Measurements from ENCODE around the gene ALDH3A2.
A peak's percentile ranks its signal among the peaks of the same experiment; 100 is the strongest.
"Not testable (repeated sequence)": the region's sequence is repeated elsewhere in the genome, so short reads cannot be mapped to it uniquely, and the experiment has no call there.

The ALDH3A2 gene

DNA sequence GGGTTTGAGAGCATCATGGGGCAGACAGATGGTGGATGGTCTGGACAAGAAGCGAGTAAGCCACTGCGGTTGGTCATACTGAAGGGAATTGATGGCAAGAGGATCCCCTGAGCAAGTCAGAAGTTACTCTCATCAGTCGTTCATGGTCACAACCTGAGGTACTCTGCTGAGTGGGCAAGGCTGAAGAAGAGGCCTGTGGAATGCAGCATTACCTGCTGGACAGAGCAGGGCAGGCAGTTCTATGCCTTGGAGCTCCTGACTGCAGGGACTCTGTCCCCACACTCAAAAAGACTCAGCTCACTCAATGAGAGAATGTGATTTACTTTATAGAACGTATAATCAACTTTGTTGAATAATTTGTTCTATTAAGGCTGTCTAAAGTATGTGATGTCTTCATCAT is 28.3 kb downstream of the ALDH3A2 start:
- DNase-seq: no peak

DNA sequence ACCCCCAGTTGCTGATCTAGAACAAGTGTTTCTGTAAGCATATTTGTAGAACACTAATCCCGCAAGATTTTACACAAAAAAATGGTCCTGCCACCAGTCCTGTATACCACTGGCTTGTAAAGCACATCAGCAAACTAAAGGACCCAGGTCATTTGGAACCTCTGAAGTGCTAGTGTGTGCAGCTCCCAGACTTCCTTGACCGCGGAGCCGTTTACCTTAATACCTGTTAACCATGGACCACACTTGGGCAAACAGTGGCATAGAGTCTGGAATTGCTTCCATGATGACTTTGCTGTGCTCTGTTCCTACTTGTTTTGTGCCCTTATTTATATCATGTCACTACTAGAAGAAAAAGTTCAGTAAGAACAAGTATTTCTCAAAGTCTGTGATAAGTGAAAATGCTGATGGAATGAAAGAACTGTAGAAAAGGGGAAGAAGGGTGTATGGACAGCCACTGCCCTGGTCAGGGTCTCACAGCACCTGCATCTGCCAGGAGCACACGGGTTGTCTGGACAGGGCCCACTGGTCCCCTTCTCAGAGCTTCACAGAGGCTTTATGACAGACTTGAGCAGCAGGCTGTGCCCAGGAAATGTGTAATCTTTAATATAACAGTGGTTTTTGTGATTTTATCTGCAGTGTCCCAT is 29.3 kb downstream of the ALDH3A2 start:
- no peak for DNase-seq

DNA sequence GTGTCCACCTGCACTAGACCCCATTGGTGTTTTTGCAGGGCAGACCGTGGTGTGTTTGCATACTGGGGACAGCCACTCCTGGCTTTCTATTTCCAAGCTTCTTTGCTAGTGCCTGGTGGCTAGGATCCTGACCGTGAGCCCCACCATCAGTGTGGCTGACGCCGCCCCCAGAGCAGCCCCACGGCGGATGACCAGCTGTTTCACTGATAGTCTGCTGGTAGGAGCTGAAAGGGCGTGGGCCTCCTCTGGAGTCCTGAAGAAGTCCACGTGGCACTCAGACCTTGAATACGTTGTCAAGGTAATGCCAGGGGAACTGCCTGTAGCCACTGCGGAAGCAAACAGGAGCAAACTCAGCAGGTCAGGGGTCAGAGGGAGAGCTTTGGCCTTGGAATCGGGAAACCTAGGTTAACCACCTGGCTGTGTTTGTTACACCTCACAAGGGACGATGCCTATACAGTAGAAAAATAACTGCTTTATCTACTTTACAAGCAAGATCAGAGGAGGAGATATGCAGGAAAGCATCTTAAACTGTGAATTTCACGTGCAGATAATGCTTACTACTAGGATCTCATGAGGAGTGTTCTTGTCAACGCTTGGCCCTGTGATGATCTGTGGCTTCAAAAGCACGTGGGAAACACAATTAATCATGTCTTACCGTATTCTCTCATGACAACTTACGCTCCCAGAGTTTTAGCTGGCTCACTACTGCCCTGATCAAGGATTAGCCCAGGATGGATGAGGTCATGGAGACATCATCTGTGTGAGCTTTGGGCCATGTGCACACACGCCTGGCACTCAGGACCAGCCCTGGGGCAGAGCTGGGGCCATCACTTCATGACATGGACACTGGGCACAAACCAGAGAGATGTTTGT is 30.3 kb downstream of the ALDH3A2 start:
- DNase-seq: no peak

DNA sequence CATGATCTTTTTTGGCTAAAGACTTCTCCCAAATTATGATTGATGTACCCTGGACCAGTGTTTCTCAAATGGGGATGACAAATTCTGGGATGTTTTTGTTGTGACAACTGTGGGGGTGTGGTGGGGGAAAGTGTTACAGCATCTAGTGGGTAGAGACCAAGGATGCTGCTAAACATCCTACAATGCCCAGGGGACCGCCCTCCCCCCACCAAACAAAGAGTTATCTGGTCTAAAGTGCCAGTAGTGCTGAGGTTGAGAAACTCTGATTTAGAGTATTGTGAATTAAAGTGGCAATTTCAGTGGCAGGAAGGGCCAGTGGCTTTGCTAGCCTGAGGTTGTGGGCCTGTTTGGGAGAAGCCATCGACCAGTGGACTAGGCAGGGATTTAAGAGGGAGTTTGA is 34.6 kb downstream of the ALDH3A2 start:
- no peak for DNase-seq

DNA sequence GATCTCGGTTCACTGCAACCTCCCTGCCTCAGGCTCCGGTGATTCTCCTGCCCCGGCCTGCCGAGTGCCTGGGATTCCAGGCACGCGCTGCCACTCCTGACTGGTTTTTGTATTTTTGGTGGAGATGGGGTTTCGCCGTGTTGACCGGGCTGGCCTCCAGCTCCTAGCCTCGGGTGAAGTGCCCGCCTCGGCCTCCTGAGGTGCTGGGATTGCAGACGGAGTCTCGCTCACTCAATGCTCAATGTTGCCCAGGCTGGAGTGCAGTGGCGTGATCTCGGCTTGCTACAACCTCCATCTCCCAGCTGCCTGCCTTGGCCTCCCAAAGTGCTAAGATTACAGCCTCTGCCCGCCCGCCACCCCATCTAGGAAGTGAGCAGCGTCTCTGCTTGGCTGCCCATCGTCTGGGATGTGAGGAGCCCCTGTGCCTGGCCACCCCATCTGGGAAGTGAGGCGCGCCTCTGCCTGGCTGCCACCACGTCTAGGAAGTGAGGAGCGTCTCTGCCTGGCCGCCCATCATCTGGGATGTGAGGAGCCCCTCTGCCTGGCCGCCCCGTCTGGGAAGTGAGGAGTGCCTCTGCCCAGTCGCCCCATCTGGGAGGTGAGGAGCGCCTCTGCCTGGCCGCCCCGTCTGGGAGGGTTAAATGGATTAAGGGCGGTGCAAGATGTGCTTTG is 36.5 kb downstream of the ALDH3A2 start:
- not testable (repeated sequence) for DNase-seq

DNA sequence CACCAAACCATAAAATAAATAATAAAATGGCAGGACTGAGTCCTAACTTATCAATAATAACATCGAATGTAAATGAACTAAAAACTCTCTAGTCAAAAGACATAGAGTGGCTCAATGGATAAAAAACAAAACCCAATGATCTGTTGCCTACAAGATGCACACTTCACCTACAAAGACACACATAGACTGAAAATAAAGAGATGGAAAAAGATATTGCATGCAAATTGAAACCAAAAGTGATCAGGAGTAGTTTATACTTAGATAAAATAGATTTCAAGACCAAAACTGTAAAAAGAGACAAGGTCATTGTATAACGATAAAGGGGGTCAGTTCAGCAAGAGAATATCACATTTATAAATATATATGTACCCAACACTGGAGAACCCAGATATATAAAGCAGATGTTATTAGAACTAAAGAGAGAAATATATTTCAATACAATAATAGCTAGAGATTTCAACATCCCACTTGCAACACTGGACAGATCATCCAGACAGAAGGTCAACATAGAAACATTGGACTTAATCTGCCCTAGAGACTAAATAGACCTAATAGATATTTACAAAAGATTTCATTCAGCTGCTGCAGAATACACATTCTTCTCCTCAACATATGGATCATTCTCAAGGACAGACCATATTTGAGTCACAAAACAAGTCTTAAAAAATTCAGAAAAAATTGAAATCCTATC is 38.0 kb downstream of the ALDH3A2 start:
- no peak for DNase-seq

DNA sequence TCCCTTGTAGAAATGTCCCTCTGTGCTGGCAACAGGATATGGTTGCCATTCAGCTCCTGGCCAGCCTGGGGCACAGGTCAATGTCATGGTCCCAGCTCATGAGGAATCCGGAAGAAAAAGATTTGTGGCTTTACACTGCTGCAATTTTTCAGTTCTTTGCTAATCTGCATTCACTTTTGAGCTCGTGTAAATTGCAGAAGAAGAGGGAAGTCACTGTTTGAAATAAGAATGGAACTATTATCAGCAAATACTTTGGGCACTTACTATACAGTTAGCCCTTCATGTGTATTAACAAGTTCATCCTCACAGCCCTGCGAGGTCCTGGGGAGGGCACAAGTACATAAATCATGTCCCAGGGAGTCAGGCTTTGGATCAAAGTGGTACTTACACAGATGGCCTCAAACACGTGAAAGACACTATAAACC is 53.7 kb downstream of the ALDH3A2 start:
- peak; percentile 56 for DNase-seq

DNA sequence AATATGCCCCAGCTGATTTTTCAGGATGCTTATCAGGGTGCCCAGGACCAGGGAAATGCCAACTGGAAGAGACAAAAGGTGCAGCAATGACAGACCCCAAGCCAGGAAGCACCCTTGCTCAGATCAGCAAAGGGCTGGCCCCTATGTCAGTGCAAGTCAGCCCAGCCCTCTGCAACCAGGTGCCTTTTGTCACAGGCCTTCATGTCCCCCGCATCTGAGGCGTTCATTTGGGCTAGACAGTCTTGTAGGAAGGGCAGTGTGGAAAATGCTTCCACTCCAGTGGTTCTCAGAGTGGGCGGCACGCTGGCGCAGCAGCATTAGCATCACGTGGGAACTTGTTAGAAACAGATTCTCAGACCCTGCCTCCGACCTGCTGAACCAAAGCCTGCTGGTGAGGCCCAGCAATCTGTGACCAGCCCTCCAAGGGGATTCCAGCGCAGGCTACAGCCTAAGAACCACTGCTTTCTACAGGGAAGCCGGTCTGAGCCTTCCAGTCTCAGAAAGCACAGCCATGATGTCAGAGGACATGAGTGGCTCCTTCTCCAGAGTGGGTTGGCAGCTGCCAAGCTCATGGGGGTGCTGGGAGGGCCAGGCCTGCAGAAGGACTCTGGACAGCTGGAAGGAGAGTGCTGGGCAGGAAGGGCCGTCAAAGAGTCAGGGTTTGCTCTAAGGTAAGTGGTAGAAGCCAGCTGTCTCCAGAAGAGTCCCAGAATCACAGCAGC is 54.7 kb downstream of the ALDH3A2 start:
- DNase-seq: peak; percentile 70

DNA sequence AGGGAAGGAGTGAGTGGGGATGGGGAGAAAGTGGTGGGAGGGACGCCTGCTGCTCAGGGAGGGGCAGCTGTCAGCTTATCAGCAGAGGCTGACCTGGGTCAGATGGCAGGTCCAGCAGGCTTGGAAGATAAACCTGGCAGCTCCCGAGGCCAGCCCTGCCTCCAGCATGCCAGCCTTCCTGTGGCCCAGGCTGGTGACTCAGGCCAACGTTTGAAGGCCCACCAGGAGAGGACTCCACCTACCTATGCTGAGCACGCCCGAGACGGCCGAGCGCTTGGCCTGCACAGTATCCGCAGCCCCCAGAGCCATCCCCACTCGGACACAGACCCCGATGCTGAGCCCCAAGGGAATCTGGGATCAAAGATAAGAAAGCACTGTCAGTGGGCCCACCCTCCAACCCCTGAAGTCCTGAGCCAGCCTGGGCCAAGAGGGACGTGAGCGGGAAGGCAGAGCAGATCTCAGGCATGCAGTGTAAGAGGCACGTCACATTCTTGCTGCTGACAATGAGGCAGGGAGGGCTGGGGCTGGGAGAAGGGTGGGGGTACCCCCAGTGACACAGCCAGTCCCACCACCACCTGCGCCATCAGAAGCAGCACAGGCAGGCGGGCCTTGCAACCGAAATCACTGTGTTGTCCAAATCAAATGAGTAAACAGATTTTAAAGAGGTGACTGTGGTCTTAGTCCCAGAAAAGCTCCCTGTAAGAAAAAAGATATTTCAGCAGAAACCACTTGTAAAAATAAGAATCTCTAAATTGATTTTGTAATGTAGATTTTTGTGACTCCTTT is 55.5 kb downstream of the ALDH3A2 start:
- peak; percentile 59 for DNase-seq

DNA sequence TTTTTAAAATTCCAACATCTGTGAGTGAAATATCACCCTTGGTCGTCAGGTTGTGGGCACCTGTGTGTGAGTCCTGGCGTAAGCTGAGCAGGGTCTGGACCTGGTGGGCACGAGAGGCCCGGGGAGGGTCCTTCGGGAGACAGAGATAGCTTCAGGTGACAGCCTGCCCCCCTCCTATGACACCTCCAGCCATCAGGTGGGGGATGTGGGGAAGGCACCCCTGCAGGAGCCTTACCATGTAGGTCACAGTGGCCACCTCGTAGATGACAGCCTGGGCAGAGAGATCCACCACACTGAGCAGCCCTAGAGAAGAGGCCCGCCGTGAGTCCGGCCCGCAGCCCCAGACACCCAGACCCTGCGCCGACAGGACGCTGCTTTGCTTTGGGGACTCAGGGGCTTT is 56.6 kb downstream of the ALDH3A2 start:
- DNase-seq: no peak

DNA sequence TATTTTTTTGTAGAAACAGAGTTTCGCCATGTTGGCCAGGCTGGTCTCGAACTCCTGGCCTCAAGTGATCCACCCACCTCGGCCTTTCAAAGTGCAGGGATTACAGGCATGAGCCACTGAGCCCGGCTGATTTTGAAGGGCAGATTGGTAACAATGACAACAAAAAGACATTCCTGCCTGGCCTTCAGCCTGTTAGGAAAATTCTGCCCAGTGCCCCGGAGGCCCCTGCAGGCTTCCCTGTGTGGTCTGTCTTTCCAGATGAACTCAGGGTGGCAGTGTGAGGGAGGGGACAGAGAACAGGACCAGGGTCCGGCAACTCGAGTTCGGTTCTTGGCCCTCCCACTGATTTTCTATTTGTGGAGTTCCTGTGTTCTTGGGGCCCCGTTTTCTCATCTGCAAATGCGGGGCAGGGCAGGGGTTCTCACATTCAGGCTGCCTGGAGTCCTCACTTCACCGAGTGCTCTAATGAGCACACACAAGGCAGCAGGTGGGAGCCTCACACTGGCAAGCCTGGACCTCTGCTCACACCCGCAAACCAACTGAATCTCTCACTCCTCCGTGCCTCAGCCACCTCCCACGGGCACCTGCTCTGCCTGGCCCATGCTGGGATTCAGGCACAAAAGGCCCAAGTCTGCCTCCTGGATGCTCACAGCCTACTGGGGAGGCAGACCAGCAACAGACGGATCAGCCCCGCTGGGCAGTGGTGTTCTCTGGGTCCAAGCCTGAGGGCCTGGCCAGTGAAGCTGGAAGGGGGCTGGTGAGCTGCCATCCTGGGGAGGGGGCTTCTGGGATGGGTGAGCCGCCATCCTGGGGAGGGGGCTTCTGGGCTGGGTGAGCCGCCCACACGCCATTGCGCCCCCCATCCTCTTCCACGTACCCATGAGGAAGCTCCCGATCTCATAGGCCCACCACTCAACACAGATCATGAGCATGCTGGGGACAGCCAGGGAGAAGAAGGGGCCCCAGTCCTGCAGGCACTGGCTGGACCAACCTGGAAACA is 57.5 kb downstream of the ALDH3A2 start:
- DNase-seq: no peak

DNA sequence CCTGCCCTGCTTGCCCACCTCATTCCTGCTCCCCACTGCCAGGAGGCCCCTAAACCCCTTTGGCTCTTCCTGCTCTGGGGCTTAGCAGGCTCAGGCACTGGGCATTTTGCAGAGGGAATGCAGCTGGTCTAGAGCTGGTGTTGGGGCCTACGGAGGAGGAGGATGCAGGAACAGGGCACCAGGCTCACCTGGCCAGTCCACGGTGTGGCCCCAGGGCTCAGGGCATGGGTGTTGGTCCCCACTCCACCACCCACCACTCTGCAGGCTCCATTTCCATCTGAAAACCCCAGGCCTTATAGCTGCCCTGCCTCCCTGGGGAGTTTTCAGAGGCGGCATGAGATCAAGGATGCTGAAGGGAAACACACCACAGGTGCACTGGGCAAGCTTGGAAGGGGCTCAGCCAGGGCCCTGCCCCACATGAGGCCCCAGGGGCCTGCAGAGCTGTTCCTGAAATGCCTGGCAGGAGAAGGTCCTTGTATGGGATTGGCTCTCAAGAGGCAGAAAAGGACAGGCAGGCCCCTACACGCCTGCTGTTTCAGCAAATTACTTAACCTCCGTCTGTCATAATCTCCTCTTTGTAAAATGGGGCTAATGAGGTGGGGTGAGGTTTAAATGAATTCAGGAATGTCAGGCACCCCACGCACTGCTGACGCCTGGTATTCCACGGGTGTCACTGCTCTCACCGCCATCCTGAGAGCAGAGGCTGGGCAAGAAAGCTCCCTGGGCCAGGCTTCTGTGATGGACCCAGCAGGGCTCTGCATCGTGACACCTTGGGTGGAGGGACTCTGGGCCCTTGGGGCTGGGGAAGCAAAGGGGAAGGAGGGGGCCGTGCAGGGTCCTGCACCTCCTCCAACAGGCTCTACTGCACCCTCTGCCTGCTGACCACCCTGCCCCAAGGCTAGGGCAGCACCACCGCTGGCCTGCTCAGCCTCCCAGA is 58.5 kb downstream of the ALDH3A2 start:
- no peak for DNase-seq

DNA sequence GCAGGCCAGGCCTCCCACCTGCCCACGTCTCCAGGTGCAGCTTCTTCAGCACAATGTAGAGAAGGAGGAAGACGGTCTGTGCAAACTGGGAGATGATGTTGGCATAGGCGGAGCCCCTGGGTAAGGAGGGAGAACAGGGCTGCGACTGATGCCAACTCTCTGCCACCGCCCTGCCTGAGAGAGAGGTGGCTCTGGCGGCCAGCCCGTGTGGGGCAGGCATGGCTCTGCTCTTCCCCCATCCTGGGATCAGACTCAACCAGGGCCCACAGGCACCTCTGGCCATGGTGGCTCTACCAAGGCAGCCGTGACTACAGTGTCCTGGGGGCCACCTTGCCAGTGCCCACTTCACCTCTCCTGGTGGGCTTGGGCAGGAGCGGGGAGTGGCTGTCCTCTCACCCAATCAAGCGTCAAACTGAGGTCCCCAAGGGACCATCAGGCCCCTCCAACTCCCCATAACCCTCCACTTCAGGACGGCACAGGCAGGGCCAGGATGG is 59.2 kb downstream of the ALDH3A2 start:
- DNase-seq: no peak

DNA sequence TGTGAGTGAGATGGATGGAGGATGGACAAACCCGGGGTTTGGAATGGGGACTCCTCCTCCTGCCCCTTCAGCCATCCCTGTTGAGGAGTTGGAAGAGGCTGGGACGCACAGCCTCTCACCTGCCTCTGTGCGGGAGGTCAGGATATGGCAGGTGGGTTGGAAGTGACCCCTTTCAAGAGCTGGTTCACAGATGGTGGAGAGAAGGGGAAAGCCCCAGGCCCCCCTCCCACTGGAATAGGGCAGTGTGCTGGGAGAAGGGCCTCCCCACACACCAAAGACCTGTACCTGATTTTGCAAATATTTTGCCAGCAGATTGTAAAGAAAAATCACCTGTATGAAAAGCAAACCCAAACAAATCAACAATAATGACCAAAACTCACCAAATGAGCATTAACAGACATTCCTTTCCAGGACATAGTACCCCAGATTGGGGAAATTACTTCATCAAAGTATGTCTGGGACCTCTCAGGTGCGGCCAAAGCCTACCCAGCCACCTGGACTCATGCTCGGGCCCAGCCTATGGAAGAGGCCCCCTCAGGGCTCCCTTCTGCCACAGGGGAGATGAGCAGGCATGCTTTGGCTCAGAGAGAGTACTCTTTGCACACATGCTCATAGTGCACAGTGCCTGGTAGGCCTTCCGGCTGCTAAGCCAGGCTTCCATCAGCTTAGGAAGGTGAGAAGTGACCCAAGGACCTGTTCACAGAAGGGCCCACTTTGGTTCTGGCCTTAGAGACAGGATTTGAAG is 60.1 kb downstream of the ALDH3A2 start:
- DNase-seq: no peak

DNA sequence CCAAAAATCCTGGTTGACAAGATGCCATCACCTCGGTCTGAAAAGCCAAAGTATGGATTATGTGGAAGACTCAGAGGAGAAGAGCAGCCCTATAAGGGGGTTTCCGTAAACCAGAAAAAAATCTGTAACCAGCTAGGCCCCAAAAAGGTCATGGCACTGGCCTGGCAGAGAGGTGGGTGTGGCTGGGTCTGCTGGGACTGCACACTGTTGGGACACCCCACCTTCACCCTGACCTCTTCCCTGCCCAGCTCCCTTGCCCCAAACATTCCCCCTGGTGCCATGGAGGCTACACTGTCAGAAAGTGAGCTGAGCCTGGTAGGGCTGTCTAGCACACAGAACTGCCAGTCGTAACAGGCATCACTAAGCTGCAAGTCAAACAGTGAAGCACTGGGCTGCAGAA is 61.3 kb downstream of the ALDH3A2 start:
- DNase-seq: no peak

DNA sequence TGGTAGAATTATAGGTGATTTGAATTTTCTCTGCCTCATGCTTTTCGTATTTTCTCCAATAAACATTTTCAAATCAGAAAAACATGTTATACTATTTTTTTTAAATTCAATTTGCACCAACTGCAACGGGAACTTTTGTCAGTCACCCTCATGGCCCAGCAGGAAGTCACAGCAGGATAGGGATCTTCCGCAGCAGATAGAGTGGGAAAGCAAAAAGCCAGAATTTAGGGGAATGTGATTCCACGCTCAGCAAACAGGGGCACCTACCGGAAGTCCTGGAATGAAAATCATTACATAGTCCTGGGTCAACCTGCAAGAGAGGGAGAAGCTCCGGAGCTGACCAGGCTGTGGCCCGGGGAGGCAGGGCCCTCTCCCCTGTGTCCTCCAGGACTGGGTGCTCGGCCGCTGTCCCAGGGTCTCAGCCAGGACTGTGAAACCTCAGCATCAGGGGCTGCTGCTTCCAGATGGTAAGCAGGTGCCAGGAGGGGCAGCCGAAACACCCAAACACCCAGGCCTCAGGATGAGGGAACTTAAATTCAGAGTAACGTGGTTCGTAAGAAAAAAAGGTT is 64.0 kb downstream of the ALDH3A2 start:
- no peak for DNase-seq

DNA sequence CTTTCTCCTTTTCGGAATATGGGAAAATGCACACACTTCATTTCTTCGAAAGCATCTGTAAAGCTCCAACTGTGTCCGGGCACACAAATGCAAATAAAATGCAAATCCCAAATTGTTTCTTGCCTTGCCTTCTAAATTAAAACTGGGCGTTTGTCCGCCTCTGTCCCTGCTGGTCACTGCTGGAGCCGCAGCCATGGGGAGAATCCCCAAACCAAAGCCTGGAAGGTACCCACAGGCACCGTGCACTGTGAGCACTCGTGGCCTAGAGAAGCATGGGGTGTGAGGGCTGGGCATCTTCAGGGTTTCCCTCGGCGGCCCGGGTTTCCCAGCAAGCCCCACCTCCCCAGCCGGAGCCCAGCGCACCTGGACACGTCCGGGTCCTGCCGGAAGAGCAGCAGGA is 64.9 kb downstream of the ALDH3A2 start:
- DNase-seq: no peak
